ENCODE results near the gene CCND2. TPM values are rescaled to one million over a fixed set of nuclear protein-coding genes. Genes with fewer than 3 reads are reported as not detected.

Gene CCND2
- polyA plus RNA-seq, 1 donor from 2014 or later: 16.9 TPM

DNA sequence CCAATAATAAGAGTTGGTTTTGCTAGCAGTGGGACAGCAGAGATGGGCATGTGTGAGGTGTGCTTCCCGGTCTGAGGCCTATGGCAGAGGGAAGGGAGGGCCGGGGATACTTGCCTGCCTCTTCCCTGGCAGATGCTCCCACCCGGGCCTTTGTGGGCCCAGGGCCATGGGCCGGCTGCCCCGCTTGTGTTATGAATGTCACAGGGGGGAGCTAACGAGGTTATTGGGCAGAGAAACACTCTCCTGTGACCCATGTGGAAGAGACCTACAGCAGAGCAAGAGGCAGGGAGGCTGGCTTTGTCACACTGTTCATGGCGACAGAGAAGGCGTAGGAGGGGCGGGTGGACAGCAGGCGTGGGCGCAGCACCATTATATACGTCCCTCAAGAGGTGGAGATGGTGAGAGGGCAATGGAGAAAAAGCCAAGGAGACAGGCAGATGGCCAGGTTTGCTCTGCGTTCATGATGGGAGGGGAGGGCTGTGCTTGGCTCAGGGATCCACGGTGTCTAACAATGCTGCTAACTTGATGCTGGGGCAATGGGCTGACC lies 13.3 kb downstream of the CCND2 start:
- TF ChIP-seq SMC3 (conservative IDR thresholded peaks at IDR 0.05; ENCODE audit: poor library complexity) (no peak), TAF1 (IDR thresholded peaks at IDR 0.05; ENCODE audit: low read depth) (no peak), MXI1 (conservative IDR thresholded peaks at IDR 0.05; ENCODE audit: poor library complexity, severe bottlenecking) (no peak)
- Histone ChIP-seq H3K79me2 (replicated peaks; ENCODE audit: insufficient read depth, low read length) (peaks cover 17% of the 10 kb centered on the region), H3K9me2 (ENCODE audit: insufficient read depth, low read length) (no peaks in the 10 kb centered on the region), H3K4me2 (ENCODE audit: low read length) (no peak overlapping the region), H3K9me3 (ENCODE audit: low read length) (no peaks in the 10 kb centered on the region), H3K36me3 (ENCODE audit: insufficient read depth, low read length) (no peaks in the 10 kb centered on the region), H3K27me3 (ENCODE audit: insufficient read depth, low read depth, low read length) (no peaks in the 10 kb centered on the region), H3K27ac (ENCODE audit: low read length) (no peak overlapping the region), H3K9ac (ENCODE audit: low read length) (no peak overlapping the region), H2AFZ (ENCODE audit: low read depth, low read length) (no peak overlapping the region), H4K20me1 (ENCODE audit: insufficient read depth) (no peaks in the 10 kb centered on the region), H3F3A (ENCODE audit: insufficient read depth, low read length, poor library complexity, severe bottlenecking) (no peaks in the 10 kb centered on the region), H3K4me3 (ENCODE audit: low read length) (no peak overlapping the region)

DNA sequence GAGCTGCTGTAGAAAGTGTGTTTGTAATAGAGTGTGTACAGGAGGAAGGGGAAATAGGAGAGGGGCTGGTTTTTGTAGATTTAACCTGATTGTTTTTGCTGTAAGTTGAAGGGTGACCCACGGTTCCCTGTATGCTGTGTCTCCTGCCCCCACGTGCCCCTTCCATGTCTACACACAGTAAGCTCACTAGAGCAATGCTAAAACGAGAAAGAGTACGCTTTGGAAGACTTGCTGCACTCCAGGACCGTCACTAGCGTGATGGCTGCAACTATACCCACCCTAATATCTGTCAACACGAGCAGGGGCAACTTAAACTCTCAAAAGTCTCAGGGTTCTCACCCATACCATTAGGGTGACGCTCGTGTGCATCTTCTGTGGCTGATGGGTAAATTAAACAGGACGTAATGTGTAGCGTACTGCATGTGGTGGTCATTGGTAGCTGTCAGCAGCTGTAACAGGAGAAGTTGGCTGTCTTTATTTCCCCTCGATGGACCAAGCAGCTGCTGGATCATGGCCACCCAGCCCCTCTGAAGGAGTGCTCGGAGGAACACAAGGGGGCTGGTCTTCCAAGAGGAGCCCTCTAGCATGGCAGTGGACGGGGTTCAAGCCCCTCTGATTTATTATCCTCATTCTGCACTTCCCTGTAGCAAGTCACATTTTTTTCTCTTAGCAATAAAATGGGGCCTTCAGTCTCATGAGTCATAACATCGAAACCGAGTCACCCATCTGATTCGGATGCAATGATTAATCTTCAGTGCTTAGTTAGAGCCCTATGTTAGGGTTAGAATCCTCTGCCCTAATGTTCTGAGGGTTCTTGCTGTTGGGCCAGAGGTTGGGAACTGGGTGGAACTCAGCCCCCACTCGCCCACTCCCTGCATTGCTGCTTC lies 14.0 kb downstream of the CCND2 start:
- Histone ChIP-seq H3K27ac (ENCODE audit: low read length) (no peak overlapping the region), H4K20me1 (ENCODE audit: insufficient read depth) (no peaks in the 10 kb centered on the region), H3K27me3 (ENCODE audit: insufficient read depth, low read depth, low read length) (no peaks in the 10 kb centered on the region), H3K9me3 (ENCODE audit: low read length) (no peaks in the 10 kb centered on the region), H3K9me2 (ENCODE audit: insufficient read depth, low read length) (no peaks in the 10 kb centered on the region), H3K4me3 (ENCODE audit: low read length) (no peak overlapping the region), H3K4me2 (ENCODE audit: low read length) (no peak overlapping the region), H3K36me3 (ENCODE audit: insufficient read depth, low read length) (no peaks in the 10 kb centered on the region), H3K9ac (ENCODE audit: low read length) (no peak overlapping the region), H3K79me2 (replicated peaks; ENCODE audit: insufficient read depth, low read length) (peaks cover 21% of the 10 kb centered on the region), H2AFZ (ENCODE audit: low read depth, low read length) (no peak overlapping the region), H3F3A (ENCODE audit: insufficient read depth, low read length, poor library complexity, severe bottlenecking) (no peaks in the 10 kb centered on the region)
- no peak for TF ChIP-seq POLR2AphosphoS5 (IDR thresholded peaks at IDR 0.05)
- no peak for TF ChIP-seq TAF1 (IDR thresholded peaks at IDR 0.05; ENCODE audit: low read depth)
- TF ChIP-seq SMC3 (conservative IDR thresholded peaks at IDR 0.05; ENCODE audit: poor library complexity): no peak
- no peak for TF ChIP-seq EP300 (conservative IDR thresholded peaks at IDR 0.05; ENCODE audit: poor library complexity, severe bottlenecking)
- TF ChIP-seq, protein P1, sequence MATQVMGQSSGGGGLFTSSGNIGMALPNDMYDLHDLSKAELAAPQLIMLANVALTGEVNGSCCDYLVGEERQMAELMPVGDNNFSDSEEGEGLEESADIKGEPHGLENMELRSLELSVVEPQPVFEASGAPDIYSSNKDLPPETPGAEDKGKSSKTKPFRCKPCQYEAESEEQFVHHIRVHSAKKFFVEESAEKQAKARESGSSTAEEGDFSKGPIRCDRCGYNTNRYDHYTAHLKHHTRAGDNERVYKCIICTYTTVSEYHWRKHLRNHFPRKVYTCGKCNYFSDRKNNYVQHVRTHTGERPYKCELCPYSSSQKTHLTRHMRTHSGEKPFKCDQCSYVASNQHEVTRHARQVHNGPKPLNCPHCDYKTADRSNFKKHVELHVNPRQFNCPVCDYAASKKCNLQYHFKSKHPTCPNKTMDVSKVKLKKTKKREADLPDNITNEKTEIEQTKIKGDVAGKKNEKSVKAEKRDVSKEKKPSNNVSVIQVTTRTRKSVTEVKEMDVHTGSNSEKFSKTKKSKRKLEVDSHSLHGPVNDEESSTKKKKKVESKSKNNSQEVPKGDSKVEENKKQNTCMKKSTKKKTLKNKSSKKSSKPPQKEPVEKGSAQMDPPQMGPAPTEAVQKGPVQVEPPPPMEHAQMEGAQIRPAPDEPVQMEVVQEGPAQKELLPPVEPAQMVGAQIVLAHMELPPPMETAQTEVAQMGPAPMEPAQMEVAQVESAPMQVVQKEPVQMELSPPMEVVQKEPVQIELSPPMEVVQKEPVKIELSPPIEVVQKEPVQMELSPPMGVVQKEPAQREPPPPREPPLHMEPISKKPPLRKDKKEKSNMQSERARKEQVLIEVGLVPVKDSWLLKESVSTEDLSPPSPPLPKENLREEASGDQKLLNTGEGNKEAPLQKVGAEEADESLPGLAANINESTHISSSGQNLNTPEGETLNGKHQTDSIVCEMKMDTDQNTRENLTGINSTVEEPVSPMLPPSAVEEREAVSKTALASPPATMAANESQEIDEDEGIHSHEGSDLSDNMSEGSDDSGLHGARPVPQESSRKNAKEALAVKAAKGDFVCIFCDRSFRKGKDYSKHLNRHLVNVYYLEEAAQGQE (IDR thresholded peaks at IDR 0.05; ENCODE audit: borderline replicate concordance): no peak
- TF ChIP-seq MXI1 (conservative IDR thresholded peaks at IDR 0.05; ENCODE audit: poor library complexity, severe bottlenecking): no peak
- TF ChIP-seq, protein P2, sequence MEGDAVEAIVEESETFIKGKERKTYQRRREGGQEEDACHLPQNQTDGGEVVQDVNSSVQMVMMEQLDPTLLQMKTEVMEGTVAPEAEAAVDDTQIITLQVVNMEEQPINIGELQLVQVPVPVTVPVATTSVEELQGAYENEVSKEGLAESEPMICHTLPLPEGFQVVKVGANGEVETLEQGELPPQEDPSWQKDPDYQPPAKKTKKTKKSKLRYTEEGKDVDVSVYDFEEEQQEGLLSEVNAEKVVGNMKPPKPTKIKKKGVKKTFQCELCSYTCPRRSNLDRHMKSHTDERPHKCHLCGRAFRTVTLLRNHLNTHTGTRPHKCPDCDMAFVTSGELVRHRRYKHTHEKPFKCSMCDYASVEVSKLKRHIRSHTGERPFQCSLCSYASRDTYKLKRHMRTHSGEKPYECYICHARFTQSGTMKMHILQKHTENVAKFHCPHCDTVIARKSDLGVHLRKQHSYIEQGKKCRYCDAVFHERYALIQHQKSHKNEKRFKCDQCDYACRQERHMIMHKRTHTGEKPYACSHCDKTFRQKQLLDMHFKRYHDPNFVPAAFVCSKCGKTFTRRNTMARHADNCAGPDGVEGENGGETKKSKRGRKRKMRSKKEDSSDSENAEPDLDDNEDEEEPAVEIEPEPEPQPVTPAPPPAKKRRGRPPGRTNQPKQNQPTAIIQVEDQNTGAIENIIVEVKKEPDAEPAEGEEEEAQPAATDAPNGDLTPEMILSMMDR (IDR thresholded peaks at IDR 0.05; ENCODE audit: poor library complexity, severe bottlenecking): no peak
- TF ChIP-seq EZH2 (IDR thresholded peaks at IDR 0.05; ENCODE audit: borderline replicate concordance, insufficient read depth, low read length, poor library complexity, severe bottlenecking): no peak
- TF ChIP-seq RAD21 (conservative IDR thresholded peaks at IDR 0.05): no peak

Measured in neural cell (in vitro differentiated cells).